Measurements from ENCODE around the gene ABR. TPM values are rescaled to one million over a fixed set of nuclear protein-coding genes. Genes with fewer than 3 reads are reported as not detected.
"Not testable (repeated sequence)": the region's sequence is repeated elsewhere in the genome, so short reads cannot be mapped to it uniquely, and the experiment has no call there.

ABR gene
- total RNA-seq, 2 experiments from 2014 or later, result 143 to 156 TPM

- Mint-ChIP-seq H3K27ac (no peak overlapping the region), H3K9me3 (ENCODE audit: insufficient read depth) (no peaks in the 10 kb centered on the region), H3K4me1 (ENCODE audit: low read depth) (no peaks in the 10 kb centered on the region), H3K27me3 (ENCODE audit: low read depth) (no peaks in the 10 kb centered on the region), H3K36me3 (ENCODE audit: low read depth) (no peaks in the 10 kb centered on the region), H3K4me3 (no peak overlapping the region)
- ChIA-PET CTCF (no interaction called here), POLR2A (no interaction called here)
- DNase-seq (no peak), ATAC-seq (no peak)
Measured at GRCh38 chr17:1153795-1154546, 25.8 kb downstream of the ABR start.

GRCh38 chr17:1152582-1152981 lies 27.2 kb downstream of the ABR start:
- H3K36me3 Mint-ChIP-seq (ENCODE audit: low read depth); H3K27me3 Mint-ChIP-seq (ENCODE audit: low read depth); H3K4me1 Mint-ChIP-seq (ENCODE audit: low read depth); ATAC-seq; H3K27ac Mint-ChIP-seq; DNase-seq; H3K4me3 Mint-ChIP-seq; POLR2A ChIA-PET; H3K9me3 Mint-ChIP-seq (ENCODE audit: insufficient read depth): not testable (repeated sequence)
- CTCF ChIA-PET, result interaction anchor here (1.3 kb wide), 1 partner anchor 76 kb away, joined by 3 read pairs; no protein-coding TSS in a partner anchor

DNA sequence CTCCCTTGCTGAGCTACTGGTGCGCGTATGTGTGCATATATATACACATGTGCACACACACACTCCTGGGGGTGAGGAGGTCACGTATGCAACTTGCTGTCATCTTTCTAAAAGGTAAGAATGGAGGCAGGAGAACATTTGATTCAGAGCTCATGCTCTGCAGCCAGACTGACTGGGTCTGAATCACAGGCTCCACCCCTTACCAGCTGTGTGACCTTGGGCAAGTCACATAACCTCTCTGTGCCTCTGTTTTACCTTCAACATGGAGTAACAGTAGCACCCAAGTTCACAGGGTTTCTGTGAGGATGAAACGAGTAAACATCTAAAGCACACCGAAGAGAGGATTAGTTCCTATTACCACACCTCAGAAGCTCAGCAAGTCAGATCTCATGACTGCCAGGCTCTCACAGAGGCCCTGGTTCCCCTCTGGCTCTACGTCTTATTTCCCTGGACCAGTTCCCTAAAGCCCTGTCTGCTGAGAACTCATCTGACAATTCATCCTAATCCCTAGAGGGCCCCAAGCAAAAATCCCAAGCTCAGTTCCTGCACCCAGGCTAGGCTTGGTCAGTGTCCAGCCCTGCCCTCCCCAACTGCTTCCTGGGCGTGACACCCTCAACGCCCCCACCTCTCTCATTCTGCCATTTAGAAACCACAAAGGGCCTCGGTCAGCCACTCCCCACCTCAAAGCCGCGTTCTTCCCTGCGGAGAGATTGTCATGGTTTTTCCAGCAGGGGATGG lies 28.7 kb downstream of the ABR start:
- Mint-ChIP-seq H3K9me3 (ENCODE audit: insufficient read depth) (no peaks in the 10 kb centered on the region), H3K27me3 (ENCODE audit: low read depth) (no peaks in the 10 kb centered on the region), H3K4me3 (no peak overlapping the region), H3K27ac (no peak overlapping the region), H3K4me1 (ENCODE audit: low read depth) (no peaks in the 10 kb centered on the region), H3K36me3 (ENCODE audit: low read depth) (no peaks in the 10 kb centered on the region)
- POLR2A ChIA-PET, result no interaction called here
- DNase-seq, result no peak
- CTCF ChIA-PET, result no interaction called here
- ATAC-seq, result no peak

DNA sequence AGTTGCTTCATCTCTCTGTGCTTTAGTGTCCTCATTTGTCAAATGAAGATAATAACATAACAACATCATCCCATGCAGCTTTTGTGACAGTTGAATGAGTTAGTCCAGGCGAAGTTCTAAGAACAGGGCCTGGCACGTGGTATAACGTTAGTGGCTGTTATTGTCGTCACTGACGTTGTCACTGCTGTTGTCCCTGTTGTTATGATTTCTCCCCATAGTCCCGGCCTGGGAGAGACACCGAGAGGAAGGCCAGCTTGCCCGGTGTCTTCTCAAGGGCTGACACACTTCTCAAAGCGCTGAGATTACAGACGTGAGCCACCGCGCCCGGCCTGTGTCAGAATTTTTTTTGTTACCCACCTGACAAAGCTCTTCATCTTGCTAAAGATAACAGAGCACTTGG lies 29.9 kb downstream of the ABR start:
- ATAC-seq, result no peak
- no peaks in the 10 kb centered on the region for H3K9me3 Mint-ChIP-seq (ENCODE audit: insufficient read depth)
- CTCF ChIA-PET, result no interaction called here
- H3K27me3 Mint-ChIP-seq (ENCODE audit: low read depth), result no peaks in the 10 kb centered on the region
- no peak overlapping the region for H3K4me3 Mint-ChIP-seq
- POLR2A ChIA-PET, result no interaction called here
- H3K4me1 Mint-ChIP-seq (ENCODE audit: low read depth), result no peaks in the 10 kb centered on the region
- no peaks in the 10 kb centered on the region for H3K36me3 Mint-ChIP-seq (ENCODE audit: low read depth)
- H3K27ac Mint-ChIP-seq, result no peak overlapping the region
- no peak for DNase-seq

GRCh38 chr17:1147664-1148063 lies 32.1 kb downstream of the ABR start:
- ChIA-PET CTCF (no interaction called here), POLR2A (no interaction called here)
- Mint-ChIP-seq H3K9me3 (ENCODE audit: insufficient read depth) (no peaks in the 10 kb centered on the region), H3K4me1 (ENCODE audit: low read depth) (no peaks in the 10 kb centered on the region), H3K4me3 (no peak overlapping the region), H3K27ac (no peak overlapping the region), H3K36me3 (ENCODE audit: low read depth) (no peaks in the 10 kb centered on the region), H3K27me3 (ENCODE audit: low read depth) (no peaks in the 10 kb centered on the region)
- no peak for ATAC-seq
- DNase-seq, result no peak

DNA sequence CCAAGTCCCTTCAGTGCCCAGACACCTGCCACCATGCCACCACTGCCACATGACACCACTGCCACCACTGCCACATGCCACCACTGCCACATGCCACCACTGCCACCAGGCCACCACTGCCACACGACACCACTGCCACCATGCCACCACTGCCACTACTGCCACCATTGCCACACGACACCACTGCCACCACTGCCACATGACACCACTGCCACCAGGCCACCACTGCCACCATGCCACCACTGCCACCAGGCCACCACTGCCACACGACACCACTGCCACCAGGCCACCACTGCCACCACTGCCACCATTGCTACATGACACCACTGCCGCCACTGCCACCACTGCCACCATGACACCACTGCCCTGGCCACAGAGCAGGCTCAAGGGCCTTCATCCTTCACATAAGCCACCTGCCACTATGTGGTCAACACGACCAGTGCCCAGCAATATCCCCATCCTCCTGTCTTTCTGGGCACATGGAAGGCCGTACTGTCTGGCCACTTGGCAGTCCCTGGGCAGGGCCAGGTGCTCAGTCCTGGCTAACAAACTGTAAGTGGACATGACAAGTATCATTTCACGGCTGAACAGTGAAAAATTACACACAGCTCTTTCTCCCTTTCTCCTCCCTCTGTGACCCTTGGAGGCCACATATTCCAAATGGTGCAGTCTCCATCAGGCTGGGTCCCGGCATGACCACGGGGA lies 33.1 kb downstream of the ABR start:
- Mint-ChIP-seq H3K36me3 (ENCODE audit: low read depth) (no peaks in the 10 kb centered on the region), H3K9me3 (ENCODE audit: insufficient read depth) (no peaks in the 10 kb centered on the region), H3K4me3 (no peak overlapping the region), H3K27me3 (ENCODE audit: low read depth) (no peaks in the 10 kb centered on the region), H3K4me1 (ENCODE audit: low read depth) (no peaks in the 10 kb centered on the region), H3K27ac (peak overlapping the region; percentile 25)
- CTCF ChIA-PET, result no interaction called here
- POLR2A ChIA-PET, result no interaction called here
- no peak for DNase-seq
- no peak for ATAC-seq

GRCh38 chr17:1145311-1145986 lies 34.3 kb downstream of the ABR start:
- H3K4me3 Mint-ChIP-seq, result no peak overlapping the region
- ChIA-PET CTCF (no interaction called here), POLR2A (no interaction called here)
- DNase-seq (no peak), ATAC-seq (no peak)
- no peaks in the 10 kb centered on the region for H3K27me3 Mint-ChIP-seq (ENCODE audit: low read depth)
- no peak overlapping the region for H3K27ac Mint-ChIP-seq
- no peaks in the 10 kb centered on the region for H3K9me3 Mint-ChIP-seq (ENCODE audit: insufficient read depth)
- H3K4me1 Mint-ChIP-seq (ENCODE audit: low read depth), result no peaks in the 10 kb centered on the region
- H3K36me3 Mint-ChIP-seq (ENCODE audit: low read depth), result no peaks in the 10 kb centered on the region

DNA sequence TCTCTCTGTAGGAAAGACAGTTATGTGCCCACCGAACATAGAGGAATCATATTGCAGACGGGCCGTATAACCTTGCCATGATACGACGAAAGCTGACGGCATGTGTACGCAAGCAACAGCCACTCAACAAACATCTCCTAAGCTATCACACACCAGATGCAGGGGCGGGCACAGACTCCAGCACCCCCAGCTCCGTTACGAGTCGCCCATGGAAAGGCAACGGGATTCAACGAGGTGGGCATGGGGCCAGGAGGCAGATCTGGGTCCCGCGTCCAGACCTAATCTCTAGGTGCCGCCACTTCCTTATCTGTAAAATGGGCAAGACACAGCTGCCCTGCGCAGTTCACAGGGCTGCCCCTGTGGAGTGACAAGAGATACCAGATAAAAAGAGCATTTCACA lies 35.6 kb downstream of the ABR start:
- CTCF ChIA-PET, result interaction anchor here (1.2 kb wide), 1 partner anchor 43 kb away, joined by 3 read pairs; no protein-coding TSS in a partner anchor
- ATAC-seq (no peak), DNase-seq (no peak)
- no peaks in the 10 kb centered on the region for H3K9me3 Mint-ChIP-seq (ENCODE audit: insufficient read depth)
- no peaks in the 10 kb centered on the region for H3K27me3 Mint-ChIP-seq (ENCODE audit: low read depth)
- POLR2A ChIA-PET, result no interaction called here
- no peaks in the 10 kb centered on the region for H3K4me1 Mint-ChIP-seq (ENCODE audit: low read depth)
- no peak overlapping the region for H3K27ac Mint-ChIP-seq
- H3K36me3 Mint-ChIP-seq (ENCODE audit: low read depth), result no peaks in the 10 kb centered on the region
- no peak overlapping the region for H3K4me3 Mint-ChIP-seq

DNA sequence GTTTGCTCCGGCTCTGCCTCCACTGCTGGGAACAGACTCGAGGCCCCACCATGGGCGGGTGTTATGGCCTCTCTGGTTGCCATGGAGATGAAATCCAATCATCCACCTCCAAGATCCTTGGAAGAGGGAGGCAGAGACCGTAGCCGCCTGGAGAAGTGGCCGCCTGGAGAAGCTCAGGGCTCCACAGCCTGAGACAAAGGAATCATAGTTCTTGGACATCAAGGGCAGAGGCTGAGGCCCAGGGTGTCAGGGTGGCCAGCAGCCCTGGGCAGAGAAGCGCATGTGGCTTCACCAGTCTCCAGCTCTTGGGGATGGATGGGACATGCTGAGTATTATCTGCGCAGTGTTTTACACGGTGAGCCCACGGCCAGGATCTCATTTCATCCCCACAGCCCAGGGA lies 36.2 kb downstream of the ABR start:
- Mint-ChIP-seq H3K4me1 (ENCODE audit: low read depth) (no peaks in the 10 kb centered on the region), H3K9me3 (ENCODE audit: insufficient read depth) (no peaks in the 10 kb centered on the region), H3K27me3 (ENCODE audit: low read depth) (no peaks in the 10 kb centered on the region), H3K36me3 (ENCODE audit: low read depth) (no peaks in the 10 kb centered on the region), H3K4me3 (no peak overlapping the region), H3K27ac (no peak overlapping the region)
- ChIA-PET CTCF (interaction anchor here (1.2 kb wide), 1 partner anchor 44 kb away, joined by 3 read pairs; no protein-coding TSS in a partner anchor), POLR2A (no interaction called here)
- DNase-seq (no peak), ATAC-seq (no peak)

DNA sequence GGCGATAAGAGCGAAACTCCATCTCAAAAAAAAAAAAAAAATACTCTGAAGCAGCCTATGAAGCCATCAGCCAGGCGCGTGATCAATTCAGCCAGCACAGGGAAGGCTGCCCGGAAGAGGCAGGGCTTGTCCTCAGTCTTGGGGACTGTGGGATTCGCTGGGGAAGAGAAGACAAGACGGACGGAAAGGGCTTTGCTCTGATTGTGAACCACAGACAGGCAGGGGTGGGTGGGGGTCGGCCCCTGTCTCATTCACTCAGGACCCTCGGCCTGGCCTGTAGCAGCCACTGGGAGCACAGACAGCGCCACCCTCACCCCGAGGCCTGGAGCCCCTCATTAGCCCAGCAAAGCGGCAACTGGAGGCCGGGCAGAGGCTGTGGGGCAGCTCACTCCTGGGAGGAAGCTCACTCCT lies 37.2 kb downstream of the ABR start:
- POLR2A ChIA-PET, result no interaction called here
- CTCF ChIA-PET, result interaction anchor here (0.6 kb wide), 1 partner anchor 152 kb away, joined by 3 read pairs; no protein-coding TSS in a partner anchor

GRCh38 chr17:1137465-1137894 lies 42.3 kb downstream of the ABR start:
- ChIA-PET CTCF (interaction anchor here (1.2 kb wide), 1 partner anchor 15 kb away, joined by 3 read pairs; no protein-coding TSS in a partner anchor), POLR2A (no interaction called here)
- Mint-ChIP-seq H3K27ac (no peak overlapping the region), H3K4me3 (no peak overlapping the region), H3K27me3 (ENCODE audit: low read depth) (no peaks in the 10 kb centered on the region), H3K36me3 (ENCODE audit: low read depth) (no peaks in the 10 kb centered on the region), H3K4me1 (ENCODE audit: low read depth) (no peaks in the 10 kb centered on the region), H3K9me3 (ENCODE audit: insufficient read depth) (no peaks in the 10 kb centered on the region)
- ATAC-seq, result no peak
- DNase-seq, result peak; percentile 39

More for the DNA sequence above, 37.2 kb downstream of the ABR start:
- Mint-ChIP-seq H3K27ac (no peak overlapping the region), H3K36me3 (ENCODE audit: low read depth) (no peaks in the 10 kb centered on the region), H3K9me3 (ENCODE audit: insufficient read depth) (no peaks in the 10 kb centered on the region), H3K27me3 (ENCODE audit: low read depth) (no peaks in the 10 kb centered on the region), H3K4me1 (ENCODE audit: low read depth) (no peaks in the 10 kb centered on the region), H3K4me3 (no peak overlapping the region)
- ATAC-seq, result no peak
- no peak for DNase-seq

DNA sequence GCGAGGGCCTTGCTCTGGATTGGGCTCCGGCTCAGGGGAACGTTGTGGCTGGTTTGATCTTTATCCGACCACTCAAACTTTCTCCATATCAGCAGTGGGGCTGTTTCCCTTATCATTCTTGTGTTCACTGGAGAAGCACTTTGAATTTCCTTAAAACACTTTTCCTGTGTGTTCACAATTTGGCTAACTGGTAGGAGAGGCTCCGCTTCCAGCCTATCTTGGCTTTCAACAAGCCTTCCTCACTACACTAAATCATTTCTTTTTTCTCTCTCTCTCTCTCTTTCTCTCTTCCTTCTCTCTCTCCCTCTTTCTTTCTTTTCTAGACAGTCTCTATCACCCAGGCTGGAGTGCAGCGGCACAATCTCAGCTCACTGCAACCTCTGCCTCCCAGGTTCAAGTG lies 43.0 kb downstream of the ABR start:
- ATAC-seq (no peak), DNase-seq (no peak)
- H3K4me3 Mint-ChIP-seq, result no peak overlapping the region
- POLR2A ChIA-PET, result no interaction called here
- no peaks in the 10 kb centered on the region for H3K36me3 Mint-ChIP-seq (ENCODE audit: low read depth)
- peaks cover 3% of the 10 kb centered on the region for H3K27me3 Mint-ChIP-seq (ENCODE audit: low read depth)
- no peak overlapping the region for H3K27ac Mint-ChIP-seq
- no peaks in the 10 kb centered on the region for H3K9me3 Mint-ChIP-seq (ENCODE audit: insufficient read depth)
- H3K4me1 Mint-ChIP-seq (ENCODE audit: low read depth), result no peaks in the 10 kb centered on the region
- CTCF ChIA-PET, result no interaction called here
